Osteoblast (primary cell): ENCODE results near the gene C3orf38. TPM values are rescaled to one million over a fixed set of nuclear protein-coding genes. Genes with fewer than 3 reads are reported as not detected.
"Not testable (repeated sequence)": the region's sequence is repeated elsewhere in the genome, so short reads cannot be mapped to it uniquely, and the experiment has no call there.

Experiments
- DNase-seq: peaks from one replicate; pipeline ENCODE4 v3.0.0; 2011; ENCODE audit warnings: low spot score, mixed read lengths; ENCODE audit not compliant: insufficient read length; ENCODE audit errors: missing footprints
- H2AFZ ChIP-seq: 2 replicates; pipeline ENCODE4 v1.6.0; 2011; ENCODE audit warnings: mild to moderate bottlenecking, low read length
- H3K27ac ChIP-seq: 2 replicates; pipeline ENCODE4 v1.5.1; 2011; ENCODE audit warnings: mild to moderate bottlenecking, low read depth, low read length, moderate library complexity
- H3K27me3 ChIP-seq: 2 replicates; pipeline ENCODE4 v1.6.0; 2012; ENCODE audit warnings: mild to moderate bottlenecking, control low read depth, inconsistent platforms, low read length, moderate library complexity; ENCODE audit not compliant: insufficient read depth
- H3K36me3 ChIP-seq: 2 replicates; pipeline ENCODE4 v1.5.1; 2011; ENCODE audit warnings: mild to moderate bottlenecking, low read length, control low read depth, moderate library complexity; ENCODE audit not compliant: insufficient read depth
- H3K4me1 ChIP-seq: 2 replicates; pipeline ENCODE4 v1.5.1; 2011; ENCODE audit warnings: mild to moderate bottlenecking, low read length, control low read depth, moderate library complexity; ENCODE audit not compliant: insufficient read depth
- H3K4me2 ChIP-seq: 2 replicates; pipeline ENCODE4 v1.6.0; 2011; ENCODE audit warnings: mild to moderate bottlenecking, low read length; ENCODE audit not compliant: insufficient read depth
- H3K4me3 ChIP-seq: fragments of 200-600 bp; sonication (generic); 3 replicates; pipeline ENCODE4 v1.5.1; 2012; ENCODE audit warnings: mild to moderate bottlenecking, low read length, inconsistent platforms; ENCODE audit not compliant: insufficient read depth
- H3K79me2 ChIP-seq: 2 replicates; pipeline ENCODE4 v1.6.0; 2012; ENCODE audit warnings: mild to moderate bottlenecking, low read length, control low read depth, inconsistent platforms; ENCODE audit not compliant: insufficient read depth
- H3K9me3 ChIP-seq: 2 replicates; pipeline ENCODE4 v1.5.1; 2011; ENCODE audit warnings: low read depth, low read length, control low read depth
- H4K20me1 ChIP-seq: 2 replicates; pipeline ENCODE4 v1.6.0; 2012; ENCODE audit warnings: mild to moderate bottlenecking, low read length, control low read depth; ENCODE audit not compliant: insufficient read depth
- CTCF ChIP-seq: IDR thresholded peaks from 2 replicates; pipeline ENCODE4 v1.5.1; 2011; ENCODE audit warnings: mild to moderate bottlenecking, low read depth, low read length, moderate library complexity; ENCODE audit errors: extremely low read depth
- total RNA-seq: library from RNA; depleted of rRNA; stranded (reverse); fragments of >200 nt; gene quantifications from 2 replicates; pipeline ENCODE4 v1.2.3, GENCODE V29; 2012

The C3orf38 gene
- total RNA-seq, 1 donor = 35.5 TPM

- no peaks in the 10 kb centered on the region for H3K4me1 ChIP-seq
- no peaks in the 10 kb centered on the region for H3K9me3 ChIP-seq
- no peak for TF ChIP-seq CTCF
- no peak overlapping the region for H2AFZ ChIP-seq
- no peak for DNase-seq
- H3K4me3 ChIP-seq = no peak overlapping the region
- no peak overlapping the region for H3K4me2 ChIP-seq
- no peaks in the 10 kb centered on the region for H4K20me1 ChIP-seq
- H3K36me3 ChIP-seq = no peaks in the 10 kb centered on the region
- peaks cover 4% of the 10 kb centered on the region for H3K79me2 ChIP-seq
- H3K27me3 ChIP-seq = no peaks in the 10 kb centered on the region
- no peak overlapping the region for H3K27ac ChIP-seq
These were observed 17.9 kb downstream of the C3orf38 start for GRCh38 chr3:88167704-88168103.

DNA sequence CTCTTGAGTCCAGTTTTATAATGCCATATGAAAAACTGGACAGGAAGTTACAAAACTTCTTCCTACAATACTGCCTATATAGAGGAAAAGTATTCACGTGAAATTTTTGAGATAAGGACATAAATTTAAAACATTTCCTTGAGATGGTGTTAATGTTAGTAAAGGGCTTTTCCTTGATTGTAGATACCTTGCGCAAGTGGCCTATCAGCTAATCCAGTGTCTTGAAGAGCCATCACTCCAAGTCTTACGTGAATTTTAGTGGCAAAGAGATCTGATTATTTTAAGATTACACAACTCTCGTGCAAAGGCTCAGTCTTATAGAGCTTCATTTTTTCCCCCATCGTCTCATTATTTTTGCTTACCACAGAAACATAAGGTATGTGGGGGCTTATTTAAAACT lies 18.4 kb downstream of the C3orf38 start:
- no peak for TF ChIP-seq CTCF
- Histone ChIP-seq H3K4me1 (no peaks in the 10 kb centered on the region), H3K4me3 (no peak overlapping the region), H3K27me3 (no peaks in the 10 kb centered on the region), H3K27ac (no peak overlapping the region), H4K20me1 (no peaks in the 10 kb centered on the region), H3K36me3 (no peaks in the 10 kb centered on the region), H3K9me3 (no peaks in the 10 kb centered on the region), H3K79me2 (peaks cover under 1% of the 10 kb centered on the region), H2AFZ (no peak overlapping the region), H3K4me2 (no peak overlapping the region)
- no peak for DNase-seq

- Histone ChIP-seq H3K36me3 (no peaks in the 10 kb centered on the region), H3K79me2 (no peaks in the 10 kb centered on the region)
These were observed 30.7 kb downstream of the C3orf38 start for GRCh38 chr3:88180398-88180999.

GRCh38 chr3:88182165-88182918 lies 32.6 kb downstream of the C3orf38 start:
- H2AFZ ChIP-seq, DNase-seq, H3K79me2 ChIP-seq, H4K20me1 ChIP-seq, H3K9me3 ChIP-seq, H3K4me3 ChIP-seq, H3K4me2 ChIP-seq, H3K27me3 ChIP-seq, H3K36me3 ChIP-seq, H3K27ac ChIP-seq, H3K4me1 ChIP-seq: not testable (repeated sequence)

More at GRCh38 chr3:88180398-88180999, 30.7 kb downstream of the C3orf38 start:
- no peak overlapping the region for H3K4me3 ChIP-seq
- no peaks in the 10 kb centered on the region for H3K9me3 ChIP-seq
- DNase-seq = peak; percentile 32
- no peak overlapping the region for H3K27ac ChIP-seq
- TF ChIP-seq CTCF = peak; percentile 59
- no peaks in the 10 kb centered on the region for H4K20me1 ChIP-seq
- no peaks in the 10 kb centered on the region for H3K4me1 ChIP-seq
- no peak overlapping the region for H3K4me2 ChIP-seq
- H2AFZ ChIP-seq = no peak overlapping the region
- no peaks in the 10 kb centered on the region for H3K27me3 ChIP-seq
